HUES6 (cell line): ENCODE results near the gene MT1B.

Source experiments
- H3K27ac ChIP-seq: 2 replicates; pipeline ENCODE4 v1.7.0; 2013; ENCODE audit warnings: low read depth, mild to moderate bottlenecking, low read length, inconsistent platforms
- H3K27me3 ChIP-seq: 2 replicates; pipeline ENCODE4 v1.6.1; 2013; ENCODE audit warnings: low read length; ENCODE audit not compliant: control insufficient read depth, insufficient read depth
- H3K36me3 ChIP-seq: 2 replicates; pipeline ENCODE4 v1.6.1; 2013; ENCODE audit warnings: low read length; ENCODE audit not compliant: control insufficient read depth, insufficient read depth
- H3K4me1 ChIP-seq: 2 replicates; pipeline ENCODE4 v1.6.1; 2013; ENCODE audit warnings: low read length; ENCODE audit not compliant: control insufficient read depth, insufficient read depth
- H3K4me3 ChIP-seq: 2 replicates; pipeline ENCODE4 v1.5.1; 2013; ENCODE audit warnings: low read depth, low read length
- H3K9ac ChIP-seq: one replicate; pipeline ENCODE4 v1.6.1; 2013; ENCODE audit warnings: mild to moderate bottlenecking, low read length
- H3K9me3 ChIP-seq: 2 replicates; pipeline ENCODE4 v1.6.1; 2013; ENCODE audit warnings: low read depth, low read length; ENCODE audit not compliant: control insufficient read depth, insufficient read depth

Gene MT1B

DNA sequence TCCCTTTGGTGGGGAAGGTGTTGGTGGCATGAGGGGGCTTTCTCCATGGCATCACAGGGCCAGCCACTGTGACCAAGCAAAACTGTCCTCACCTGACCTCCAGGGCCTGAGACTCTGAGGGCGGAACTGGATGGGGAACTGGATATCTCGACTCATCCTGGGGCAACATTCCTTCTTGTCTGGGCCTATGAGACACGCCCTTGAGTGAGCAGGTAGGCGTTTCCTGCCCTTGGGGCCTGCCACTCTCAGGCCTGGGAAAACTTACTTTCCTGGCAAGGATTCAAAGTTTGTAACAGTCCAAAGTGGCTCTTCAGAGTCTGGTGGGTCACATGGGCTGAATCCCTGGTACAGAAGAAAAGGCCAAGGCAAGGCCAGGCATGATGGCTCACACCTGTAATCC, 40.2 kb downstream of the MT1B start:
- peaks cover 3% of the 10 kb centered on the region; the same call in 1 of the 2 replicates for H3K4me1 ChIP-seq
- no peaks in the 10 kb centered on the region for H3K9me3 ChIP-seq
- H3K9ac ChIP-seq, result no peak overlapping the region
- no peaks in the 10 kb centered on the region for H3K27me3 ChIP-seq
- H3K4me3 ChIP-seq, result no peak overlapping the region
- no peak overlapping the region for H3K27ac ChIP-seq
- no peaks in the 10 kb centered on the region for H3K36me3 ChIP-seq

DNA sequence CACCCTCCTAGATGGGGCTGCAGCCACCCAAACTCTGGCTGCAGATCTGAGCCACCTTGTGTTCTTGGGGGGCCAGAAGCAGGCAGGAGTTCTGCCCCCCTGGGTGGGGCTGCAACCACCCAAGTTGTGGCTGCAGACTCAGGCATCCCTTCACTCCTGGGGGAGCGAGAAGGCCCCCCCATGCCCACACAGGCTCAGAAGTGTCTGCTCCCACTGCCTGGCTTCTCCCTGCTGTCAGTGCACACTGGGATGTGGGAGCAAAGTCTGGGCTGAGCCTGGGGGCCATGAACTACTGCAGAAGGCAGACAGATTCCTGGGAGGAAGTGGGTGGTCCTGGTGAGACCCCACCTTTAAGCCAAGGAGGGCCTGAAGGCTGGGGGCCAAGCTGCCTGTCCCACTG, 43.6 kb downstream of the MT1B start:
- Histone ChIP-seq H3K4me3 (no peak overlapping the region), H3K9me3 (peaks cover 6% of the 10 kb centered on the region; the same call in 1 of the 2 replicates), H3K36me3 (no peaks in the 10 kb centered on the region), H3K27ac (no peak overlapping the region), H3K4me1 (peaks cover 3% of the 10 kb centered on the region; the same call in 1 of the 2 replicates), H3K9ac (no peak overlapping the region), H3K27me3 (no peaks in the 10 kb centered on the region)

DNA sequence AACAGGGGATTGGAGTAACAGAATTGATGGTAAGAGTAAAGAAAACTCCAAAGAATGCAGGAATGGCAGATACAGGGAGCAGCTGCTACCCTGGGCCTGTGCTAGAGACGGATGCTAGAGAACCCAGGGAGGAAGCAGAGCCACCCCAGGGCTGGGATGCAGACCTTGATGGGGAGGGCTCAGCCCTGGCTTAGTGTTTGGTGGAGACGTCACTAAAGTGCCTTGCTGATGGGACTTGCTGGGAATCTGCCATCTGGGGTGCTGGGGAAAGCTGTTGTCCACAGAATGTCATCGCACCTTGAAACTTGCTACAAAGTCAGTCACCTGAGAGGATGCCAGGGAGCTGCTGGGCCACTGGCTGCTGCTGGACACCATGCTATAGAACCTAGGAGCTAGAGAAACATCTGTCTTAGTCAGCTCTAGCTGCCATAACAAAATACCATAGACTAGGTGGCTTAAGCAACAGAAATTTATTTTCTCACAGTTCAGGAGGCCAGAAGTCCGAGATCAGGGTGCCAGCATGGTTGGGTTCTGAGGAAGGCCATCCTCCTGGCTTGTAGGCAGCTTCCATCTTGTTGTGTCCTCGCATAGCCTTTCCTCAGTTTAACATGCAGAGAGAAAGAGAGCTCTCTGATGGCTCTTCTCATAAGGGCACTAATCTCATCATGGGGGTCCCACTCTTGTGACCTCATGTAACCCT, 45.9 kb downstream of the MT1B start:
- Histone ChIP-seq H3K27me3 (no peaks in the 10 kb centered on the region; the same call in 1 of the 2 replicates), H3K4me1 (peaks cover 8% of the 10 kb centered on the region), H3K27ac (no peak overlapping the region), H3K9ac (no peak overlapping the region), H3K36me3 (no peaks in the 10 kb centered on the region), H3K4me3 (no peak overlapping the region), H3K9me3 (peaks cover 6% of the 10 kb centered on the region; the same call in 1 of the 2 replicates)

DNA sequence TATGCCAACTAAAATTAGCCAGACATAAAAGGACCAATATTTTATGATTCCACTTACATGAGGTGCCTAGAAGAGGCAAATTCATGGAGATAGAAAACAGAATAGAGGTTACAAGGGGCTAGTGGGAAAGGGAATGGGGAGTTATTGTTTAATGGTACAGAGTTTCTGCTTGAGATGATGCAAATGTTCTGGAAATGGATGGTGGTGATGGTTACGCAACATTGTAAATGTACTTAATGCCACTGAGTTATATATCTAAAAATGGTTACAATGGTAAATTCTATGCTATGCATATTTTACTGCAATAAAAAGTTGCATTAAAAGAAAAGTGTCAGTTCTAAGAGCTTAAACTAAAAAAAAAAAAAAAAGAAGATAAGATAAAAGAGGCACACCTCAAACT, 48.5 kb downstream of the MT1B start:
- no peak overlapping the region for H3K27ac ChIP-seq
- peaks cover 6% of the 10 kb centered on the region; the same call in 1 of the 2 replicates for H3K9me3 ChIP-seq
- H3K4me3 ChIP-seq, result no peak overlapping the region

DNA sequence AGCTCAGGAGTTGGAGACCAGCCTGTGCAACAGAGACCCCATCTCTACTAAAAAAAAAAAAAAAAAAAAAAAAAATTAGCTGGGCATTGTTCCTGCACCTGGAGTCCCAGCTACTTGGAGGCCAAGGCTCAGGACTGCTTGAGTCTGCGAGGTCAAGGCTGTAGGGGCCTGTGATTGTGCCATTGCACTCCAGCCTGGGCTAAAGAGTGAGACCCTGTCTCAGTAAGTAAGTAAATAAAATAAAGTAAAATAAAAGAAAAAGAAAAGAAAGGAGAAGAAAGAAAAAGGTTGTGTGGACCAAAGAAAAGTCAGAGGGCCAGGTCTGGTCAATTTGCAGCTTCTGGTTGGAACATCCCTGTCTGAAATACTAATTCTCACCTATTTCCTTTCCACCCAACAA, 48.9 kb downstream of the MT1B start:
- Histone ChIP-seq H3K27me3 (no peaks in the 10 kb centered on the region; the same call in 1 of the 2 replicates), H3K27ac (no peak overlapping the region), H3K4me3 (no peak overlapping the region), H3K4me1 (peaks cover 8% of the 10 kb centered on the region), H3K36me3 (no peaks in the 10 kb centered on the region), H3K9ac (no peak overlapping the region), H3K9me3 (peaks cover 6% of the 10 kb centered on the region; the same call in 1 of the 2 replicates)

More for the DNA sequence above, 48.5 kb downstream of the MT1B start:
- Histone ChIP-seq H3K4me1 (peaks cover 8% of the 10 kb centered on the region), H3K36me3 (no peaks in the 10 kb centered on the region), H3K27me3 (no peaks in the 10 kb centered on the region; the same call in 1 of the 2 replicates), H3K9ac (no peak overlapping the region)

DNA sequence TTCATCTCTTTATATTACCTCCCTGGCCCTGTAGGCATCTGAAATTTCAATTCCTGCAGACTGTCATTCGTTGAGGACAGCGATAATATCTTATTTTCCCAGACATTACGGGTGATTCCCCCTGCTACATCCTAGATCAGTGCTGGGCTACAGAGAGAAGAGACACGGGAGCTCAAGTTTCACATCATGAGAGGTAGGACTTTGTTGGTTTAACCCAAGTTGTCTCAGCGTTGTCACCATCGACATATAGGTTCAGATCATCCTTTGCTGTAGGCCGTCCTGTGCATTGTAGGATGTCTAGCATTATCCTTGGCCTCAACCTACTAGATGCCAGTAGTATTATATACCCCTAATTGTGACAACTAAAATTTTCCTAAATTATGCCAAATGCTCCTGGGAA, 49.8 kb downstream of the MT1B start:
- Histone ChIP-seq H3K27ac (no peak overlapping the region), H3K9ac (no peak overlapping the region), H3K9me3 (peaks cover 6% of the 10 kb centered on the region; the same call in 1 of the 2 replicates), H3K4me3 (no peak overlapping the region), H3K36me3 (no peaks in the 10 kb centered on the region), H3K27me3 (no peaks in the 10 kb centered on the region; the same call in 1 of the 2 replicates), H3K4me1 (peaks cover 8% of the 10 kb centered on the region)
